ENCODE results near the gene OR8K1. TPM values are rescaled to one million over a fixed set of nuclear protein-coding genes. Genes with fewer than 3 reads are reported as not detected.

Gene OR8K1
- total RNA-seq (not detected), polyA plus RNA-seq (not detected)

DNA sequence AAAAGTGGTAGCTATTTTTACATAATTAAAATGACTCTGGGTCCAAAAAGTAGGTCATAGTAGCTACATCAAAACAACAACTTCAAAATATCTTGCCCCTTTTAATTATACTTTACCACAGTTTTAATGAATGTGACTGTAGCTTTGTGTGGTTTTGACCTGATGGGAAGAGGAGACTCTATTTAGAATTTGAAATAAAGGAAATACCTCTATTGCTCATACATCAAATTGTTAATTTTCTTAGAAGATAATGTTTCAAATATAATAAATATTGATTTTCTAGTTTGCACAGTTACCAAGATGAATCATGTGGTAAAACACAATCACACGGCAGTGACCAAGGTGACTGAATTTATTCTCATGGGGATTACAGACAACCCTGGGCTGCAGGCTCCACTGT lies at the start of gene OR8K1:
Gene OR8K1, plus strand, starts transcription at position 301 of the 400 bp plus-strand sequence. Its CDS starts 0 bp downstream, at position 301.
- Histone ChIP-seq H3K4me3 (ENCODE audit: low read length in 2 of 2) (no peak within 1 kb of the TSS), H3K27ac (ENCODE audit: low read depth, low read length) (no peak within 1 kb of the TSS), H3K9me3 (ENCODE audit: control insufficient read depth in 1 of 2, low read length in 2 of 2) (no peaks in the 10 kb centered on the region), H3K27me3 (ENCODE audit: insufficient read depth, low read length) (no peaks in the 10 kb centered on the region), H3K36me3 (ENCODE audit: insufficient read depth, low read length) (no peaks in the 10 kb centered on the region), H3K4me1 (ENCODE audit: insufficient read depth, low read length) (no peaks in the 10 kb centered on the region)
- no peaks in the 10 kb centered on the region for H3K36me3 Mint-ChIP-seq
- H3K9me3 Mint-ChIP-seq: peaks cover 1 to 30% (median 15%) of the 10 kb centered on the region in 8 donors
- intact Hi-C loops (cut with micrococcal nuclease): no loop called here
- ChIA-PET POLR2A (ENCODE audit: partially characterized antibody) (no interaction called here), CTCF (ENCODE audit: partially characterized antibody) (interaction anchor here (1.0 kb wide), 1 partner anchor 9 kb away, joined by 3 read pairs; no protein-coding TSS in a partner anchor)
- H3K27ac Mint-ChIP-seq: no peak within 1 kb of the TSS
- no peaks in the 10 kb centered on the region for H3K27me3 Mint-ChIP-seq
- no peak for DNase-seq
- no peaks in the 10 kb centered on the region for H3K4me1 Mint-ChIP-seq
- H3K4me3 Mint-ChIP-seq: no peak within 1 kb of the TSS

- intact Hi-C loops (cut with micrococcal nuclease): no loop called here
- no peak for DNase-seq
- Mint-ChIP-seq H3K4me3 (no peak overlapping the region), H3K27ac (no peak overlapping the region), H3K9me3 (peaks cover 0 to 12% (median 7%) of the 10 kb centered on the region in 8 donors), H3K27me3 (no peaks in the 10 kb centered on the region), H3K4me1 (no peaks in the 10 kb centered on the region), H3K36me3 (no peaks in the 10 kb centered on the region)
- CTCF ChIA-PET (ENCODE audit: partially characterized antibody): no interaction called here
- no peak overlapping the region for H3K4me3 ChIP-seq (ENCODE audit: low read length in 2 of 2)
- no peaks in the 10 kb centered on the region for H3K27me3 ChIP-seq (ENCODE audit: insufficient read depth, low read length)
- H3K36me3 ChIP-seq (ENCODE audit: insufficient read depth, low read length): no peaks in the 10 kb centered on the region
- no peaks in the 10 kb centered on the region for H3K4me1 ChIP-seq (ENCODE audit: insufficient read depth, low read length)
- no peak overlapping the region for H3K27ac ChIP-seq (ENCODE audit: low read depth, low read length)
- POLR2A ChIA-PET (ENCODE audit: partially characterized antibody): no interaction called here
- H3K9me3 ChIP-seq (ENCODE audit: control insufficient read depth in 1 of 2, low read length in 2 of 2): peaks cover 0 to 9% of the 10 kb centered on the region in 2 donors
These were observed 48.9 kb upstream of the OR8K1 start for GRCh38 chr11:56296898-56297297.

DNA sequence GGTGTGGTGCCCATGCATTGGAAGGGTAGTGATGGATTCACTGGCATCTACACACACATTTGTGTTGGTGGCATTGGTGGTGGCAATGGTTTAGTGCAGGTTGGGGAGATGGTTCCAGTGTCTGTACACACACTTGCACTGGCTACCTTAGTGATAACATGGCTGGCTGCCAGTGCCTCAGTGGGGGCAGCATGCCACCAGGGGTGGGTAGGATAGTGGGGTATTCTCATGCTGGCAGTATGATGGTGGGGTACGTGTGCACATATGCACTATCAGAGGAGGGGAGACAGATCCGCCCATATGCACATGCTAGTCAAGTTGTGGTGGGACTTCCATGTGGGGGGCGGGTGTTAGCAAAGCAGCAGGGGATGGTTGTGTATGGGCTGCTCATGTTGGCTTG lies 38.0 kb upstream of the OR8K1 start:
- POLR2A ChIA-PET (ENCODE audit: partially characterized antibody): no interaction called here
- no peaks in the 10 kb centered on the region for H3K27me3 Mint-ChIP-seq
- H3K4me1 ChIP-seq (ENCODE audit: insufficient read depth, low read length): no peaks in the 10 kb centered on the region

DNA sequence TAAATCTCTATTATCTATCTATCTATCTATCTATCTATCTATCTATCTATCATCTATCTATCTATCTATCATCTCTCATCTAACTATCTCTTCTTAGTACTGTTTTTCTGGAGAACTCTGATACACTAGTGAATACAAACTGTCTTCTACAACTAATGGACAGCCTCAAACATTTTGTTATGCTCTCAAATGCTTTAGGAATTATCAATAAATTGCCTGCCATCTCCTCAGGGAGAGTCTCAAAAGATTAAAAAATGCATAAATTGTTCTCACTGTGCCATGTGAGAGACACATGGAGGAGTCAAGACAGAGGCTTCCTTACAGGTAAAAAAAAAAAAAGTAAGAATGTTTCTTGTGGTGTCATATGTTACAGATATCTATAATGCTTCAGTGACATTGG lies 31.0 kb upstream of the OR8K1 start, which contains the start of gene OR8K3:
Gene OR8K3, plus strand, starts transcription at position 301 of the 400 bp plus-strand sequence. CDS start 3,163 bp downstream, outside the sequence.
- H3K4me1 Mint-ChIP-seq: no peaks in the 10 kb centered on the region
- no peaks in the 10 kb centered on the region for H3K27me3 Mint-ChIP-seq
- H3K36me3 Mint-ChIP-seq: no peaks in the 10 kb centered on the region
- no peaks in the 10 kb centered on the region for H3K27me3 ChIP-seq (ENCODE audit: insufficient read depth, low read length)
- POLR2A ChIA-PET (ENCODE audit: partially characterized antibody): no interaction called here
- intact Hi-C loops (cut with micrococcal nuclease): no loop called here
- no peak within 1 kb of the TSS for H3K4me3 ChIP-seq (ENCODE audit: low read length in 2 of 2)
- H3K27ac Mint-ChIP-seq: no peak within 1 kb of the TSS
- no peak within 1 kb of the TSS for H3K27ac ChIP-seq (ENCODE audit: low read depth, low read length)
- peaks cover 0 to 28% (median 9%) of the 10 kb centered on the region in 8 donors for H3K9me3 Mint-ChIP-seq
- DNase-seq: no peak
- H3K4me1 ChIP-seq (ENCODE audit: insufficient read depth, low read length): no peaks in the 10 kb centered on the region
- H3K36me3 ChIP-seq (ENCODE audit: insufficient read depth, low read length): no peaks in the 10 kb centered on the region
- CTCF ChIA-PET (ENCODE audit: partially characterized antibody): no interaction called here
- no peaks in the 10 kb centered on the region for H3K9me3 ChIP-seq (ENCODE audit: control insufficient read depth in 1 of 2, low read length in 2 of 2)
- H3K4me3 Mint-ChIP-seq: no peak within 1 kb of the TSS

More for the DNA sequence above, 38.0 kb upstream of the OR8K1 start:
- peaks cover 0 to 1% (median 0%) of the 10 kb centered on the region in 4 donors for H3K4me1 Mint-ChIP-seq
- Histone ChIP-seq H3K9me3 (ENCODE audit: control insufficient read depth in 1 of 2, low read length in 2 of 2) (no peaks in the 10 kb centered on the region), H3K4me3 (ENCODE audit: low read length in 2 of 2) (no peak overlapping the region), H3K27ac (ENCODE audit: low read depth, low read length) (no peak overlapping the region), H3K36me3 (ENCODE audit: insufficient read depth, low read length) (no peaks in the 10 kb centered on the region), H3K27me3 (ENCODE audit: insufficient read depth, low read length) (no peaks in the 10 kb centered on the region)
- no peak overlapping the region for H3K4me3 Mint-ChIP-seq
- no peak overlapping the region for H3K27ac Mint-ChIP-seq
- DNase-seq: no peak
- intact Hi-C loops (cut with micrococcal nuclease): no loop called here
- CTCF ChIA-PET (ENCODE audit: partially characterized antibody): no interaction called here
- H3K36me3 Mint-ChIP-seq: no peaks in the 10 kb centered on the region
- H3K9me3 Mint-ChIP-seq: peaks cover 3 to 51% (median 26%) of the 10 kb centered on the region in 8 donors

DNA sequence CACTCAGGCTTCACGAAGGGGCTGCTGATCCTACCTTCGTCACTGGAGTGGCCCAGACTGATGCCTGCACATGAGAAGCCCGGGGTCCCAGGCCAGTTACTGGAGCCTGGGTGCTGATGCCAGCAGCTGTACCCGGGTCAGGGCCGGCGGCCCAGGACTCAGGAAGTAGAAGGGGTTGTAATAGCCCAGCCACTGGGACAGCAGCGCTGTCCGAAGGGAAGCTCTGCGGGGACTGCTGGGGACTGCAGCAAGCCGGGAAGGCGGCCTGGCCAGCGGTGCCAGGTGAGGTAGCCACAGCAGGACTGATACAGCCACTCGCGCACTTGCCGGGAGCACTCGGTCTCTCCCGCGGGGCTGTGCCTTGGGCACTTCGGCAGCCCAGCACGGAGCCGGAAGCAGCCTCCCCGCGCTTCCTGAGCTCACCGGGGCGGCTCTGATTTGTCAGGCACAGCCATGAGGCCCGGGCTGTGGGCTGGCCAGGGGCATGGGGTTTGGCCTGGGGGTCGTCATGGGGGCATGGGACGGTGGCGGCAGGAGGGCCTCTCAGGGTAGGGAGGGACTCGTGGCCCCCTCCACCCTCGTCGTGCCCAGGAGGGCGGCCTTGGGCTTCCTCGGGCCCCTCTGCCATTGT lies 13.9 kb upstream of the OR8K1 start:
- peaks cover 0 to 28% (median 10%) of the 10 kb centered on the region in 8 donors for H3K9me3 Mint-ChIP-seq
- H3K4me3 ChIP-seq (ENCODE audit: low read length in 2 of 2): no peak overlapping the region
- no peak overlapping the region for H3K27ac ChIP-seq (ENCODE audit: low read depth, low read length)
- H3K27me3 Mint-ChIP-seq: no peaks in the 10 kb centered on the region
- ChIA-PET CTCF (ENCODE audit: partially characterized antibody) (no interaction called here), POLR2A (ENCODE audit: partially characterized antibody) (no interaction called here)
- H3K27ac Mint-ChIP-seq: no peak overlapping the region
- no peaks in the 10 kb centered on the region for H3K4me1 Mint-ChIP-seq
- H3K4me1 ChIP-seq (ENCODE audit: insufficient read depth, low read length): no peaks in the 10 kb centered on the region
- H3K4me3 Mint-ChIP-seq: no peak overlapping the region
- no peaks in the 10 kb centered on the region for H3K36me3 Mint-ChIP-seq
- DNase-seq: no peak
- no peaks in the 10 kb centered on the region for H3K36me3 ChIP-seq (ENCODE audit: insufficient read depth, low read length)
- no peaks in the 10 kb centered on the region for H3K9me3 ChIP-seq (ENCODE audit: control insufficient read depth in 1 of 2, low read length in 2 of 2)
- H3K27me3 ChIP-seq (ENCODE audit: insufficient read depth, low read length): no peaks in the 10 kb centered on the region
- intact Hi-C loops (cut with micrococcal nuclease): no loop called here

DNA sequence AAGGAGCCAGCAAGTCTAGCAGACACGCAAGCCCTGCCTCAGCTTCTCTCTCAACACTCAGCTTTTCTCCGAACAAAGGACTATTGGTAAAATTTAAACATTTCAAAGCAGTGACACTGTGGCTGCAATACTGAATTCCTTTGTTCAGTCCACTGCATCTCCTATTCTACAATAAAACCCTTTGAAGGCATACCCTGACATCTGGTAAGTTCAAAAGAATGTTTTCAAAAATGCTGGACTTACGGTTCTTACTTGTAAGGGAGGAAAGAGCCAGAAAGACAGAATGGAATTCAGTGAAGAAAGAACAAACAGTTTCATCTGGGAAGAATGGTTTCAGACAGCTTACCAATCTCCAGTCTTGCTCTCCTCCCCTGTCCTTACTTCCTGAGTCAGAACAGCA lies 12.7 kb upstream of the OR8K1 start:
- Histone ChIP-seq H3K4me3 (ENCODE audit: low read length in 2 of 2) (no peak overlapping the region), H3K9me3 (ENCODE audit: control insufficient read depth in 1 of 2, low read length in 2 of 2) (no peaks in the 10 kb centered on the region), H3K36me3 (ENCODE audit: insufficient read depth, low read length) (no peaks in the 10 kb centered on the region), H3K4me1 (ENCODE audit: insufficient read depth, low read length) (no peaks in the 10 kb centered on the region), H3K27me3 (ENCODE audit: insufficient read depth, low read length) (no peaks in the 10 kb centered on the region), H3K27ac (ENCODE audit: low read depth, low read length) (no peak overlapping the region)
- ChIA-PET POLR2A (ENCODE audit: partially characterized antibody) (no interaction called here), CTCF (ENCODE audit: partially characterized antibody) (no interaction called here)
- no peak overlapping the region for H3K27ac Mint-ChIP-seq
- peaks cover 0 to 29% (median 14%) of the 10 kb centered on the region in 8 donors for H3K9me3 Mint-ChIP-seq
- no peaks in the 10 kb centered on the region for H3K36me3 Mint-ChIP-seq
- DNase-seq: no peak
- intact Hi-C loops (cut with micrococcal nuclease): no loop called here
- no peak overlapping the region for H3K4me3 Mint-ChIP-seq
- H3K27me3 Mint-ChIP-seq: no peaks in the 10 kb centered on the region
- no peaks in the 10 kb centered on the region for H3K4me1 Mint-ChIP-seq

DNA sequence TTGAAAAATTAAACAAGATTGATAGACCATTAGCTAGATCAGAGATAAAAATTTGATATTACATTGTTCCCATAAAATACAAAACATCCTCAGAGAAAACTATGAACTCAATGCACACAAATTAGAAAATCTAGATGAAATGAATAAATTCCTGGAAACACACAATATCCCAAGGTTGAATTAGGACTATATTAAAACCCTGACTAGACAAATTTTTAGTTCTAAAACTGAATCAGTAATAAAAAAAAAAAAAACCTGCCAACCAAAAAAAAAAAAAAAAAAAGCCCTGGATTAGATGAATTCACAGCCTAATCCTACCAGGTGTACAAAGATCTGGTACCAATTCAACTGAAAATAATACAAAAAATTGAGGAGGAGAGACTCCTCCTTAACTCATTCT lies 5.5 kb upstream of the OR8K1 start:
- CTCF ChIA-PET (ENCODE audit: partially characterized antibody): no interaction called here
- intact Hi-C loops (cut with micrococcal nuclease): no loop called here

More for the DNA sequence above, 5.5 kb upstream of the OR8K1 start:
- Mint-ChIP-seq H3K36me3 (no peaks in the 10 kb centered on the region), H3K9me3 (peaks cover 5 to 40% (median 27%) of the 10 kb centered on the region in 8 donors), H3K4me3 (no peak overlapping the region), H3K4me1 (no peaks in the 10 kb centered on the region), H3K27me3 (no peaks in the 10 kb centered on the region), H3K27ac (no peak overlapping the region)
- no peaks in the 10 kb centered on the region for H3K9me3 ChIP-seq (ENCODE audit: control insufficient read depth in 1 of 2, low read length in 2 of 2)
- POLR2A ChIA-PET (ENCODE audit: partially characterized antibody): no interaction called here
- DNase-seq: no peak
- no peak overlapping the region for H3K4me3 ChIP-seq (ENCODE audit: low read length in 2 of 2)
- H3K36me3 ChIP-seq (ENCODE audit: insufficient read depth, low read length): no peaks in the 10 kb centered on the region
- no peak overlapping the region for H3K27ac ChIP-seq (ENCODE audit: low read depth, low read length)
- H3K4me1 ChIP-seq (ENCODE audit: insufficient read depth, low read length): no peaks in the 10 kb centered on the region
- H3K27me3 ChIP-seq (ENCODE audit: insufficient read depth, low read length): no peaks in the 10 kb centered on the region

Data from CD4-positive, alpha-beta memory T cell (primary cell).